GM19463 (cell line): Measurements from ENCODE around the gene OCA2.

Source experiments
- ATAC-seq: cut with Tn5 transposase; IDR thresholded peaks from one replicate; pipeline ENCODE4 v1.9.1; 2021; ENCODE audit warnings: mild to moderate bottlenecking, moderate library complexity; ENCODE audit not compliant: unreplicated experiment

The OCA2 gene

GRCh38 chr15:27885201-27885600 is 213.9 kb downstream of the OCA2 start:
- ATAC-seq, result no peak

GRCh38 chr15:27884726-27885125 is 214.4 kb downstream of the OCA2 start:
- ATAC-seq, result no peak

DNA sequence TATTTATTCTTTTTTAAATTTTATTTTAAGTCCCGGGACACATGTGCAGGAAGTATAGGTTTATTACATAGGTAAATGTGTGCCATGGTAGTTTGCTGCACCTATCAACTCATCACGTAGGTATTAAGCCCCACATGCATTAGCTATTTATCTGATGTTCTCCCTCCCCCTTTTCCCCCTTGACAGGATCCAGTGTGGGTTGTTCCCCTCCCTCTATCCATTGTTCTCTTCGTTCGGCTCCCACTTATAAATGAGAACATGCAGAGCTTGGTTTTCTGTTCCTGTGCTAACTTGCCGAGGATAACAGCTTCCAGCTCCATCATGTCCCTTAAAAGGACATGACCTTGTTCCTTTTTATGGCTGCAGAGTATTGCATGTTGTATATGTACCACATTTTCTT is 220.3 kb downstream of the OCA2 start:
- no peak for ATAC-seq

DNA sequence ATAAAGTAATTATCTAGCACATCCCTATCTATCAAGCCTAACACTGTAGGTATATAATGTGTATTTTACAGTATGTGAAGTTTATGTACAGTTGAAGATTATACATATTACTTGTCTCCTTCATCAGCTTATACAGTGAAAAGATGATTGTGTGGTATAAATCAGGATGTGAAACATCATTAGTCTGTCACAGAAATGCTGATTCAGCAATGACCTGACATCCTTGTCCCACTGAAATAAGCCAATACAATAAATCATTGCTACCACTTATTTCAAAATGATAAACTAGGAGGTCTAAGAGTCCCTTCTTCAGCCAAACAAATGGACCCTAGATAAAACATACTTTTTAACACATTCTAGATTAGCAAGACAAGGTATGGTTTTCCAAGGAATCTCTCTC is 225.3 kb downstream of the OCA2 start:
- no peak for ATAC-seq

DNA sequence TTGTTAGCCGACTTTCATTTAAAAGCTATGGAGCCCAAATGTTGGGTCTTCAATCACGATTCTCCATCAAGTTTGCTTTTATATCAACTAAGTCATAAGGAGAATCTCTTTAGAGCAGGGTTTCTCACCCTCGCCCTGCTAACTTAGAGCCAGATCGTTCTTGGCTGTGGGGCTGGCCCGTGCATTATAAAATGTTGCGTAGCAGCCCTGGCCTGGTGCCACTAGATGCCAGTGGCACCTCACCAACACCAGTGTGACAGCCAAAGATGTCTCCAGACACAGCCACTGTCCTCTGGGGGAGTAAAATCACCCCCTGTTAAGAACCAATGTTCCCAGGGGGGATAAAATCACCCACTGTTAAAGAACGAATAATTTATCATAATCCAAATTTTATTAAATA is 226.1 kb downstream of the OCA2 start:
- no peak for ATAC-seq

- no peak for ATAC-seq
Observed at GRCh38 chr15:27872355-27872754, 226.8 kb downstream of the OCA2 start.

DNA sequence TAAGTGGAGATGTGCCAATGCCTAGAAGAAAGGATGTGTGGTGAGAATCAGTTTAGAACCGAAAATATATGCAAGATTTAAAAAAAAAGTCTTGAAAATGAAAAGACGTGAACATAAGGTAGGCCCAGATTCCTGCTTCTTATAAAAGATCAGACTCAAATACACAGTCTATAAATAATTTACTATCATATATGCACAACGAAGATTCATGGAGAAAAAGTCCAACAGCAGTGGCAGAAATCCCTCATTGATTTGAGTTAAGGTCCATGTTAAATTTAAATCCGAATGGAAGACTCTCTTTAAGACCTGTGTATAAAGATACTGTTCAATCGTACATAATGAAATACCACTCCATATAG is 227.2 kb downstream of the OCA2 start:
- ATAC-seq, result no peak

GRCh38 chr15:27871078-27871901 is 227.8 kb downstream of the OCA2 start:
- no peak for ATAC-seq

DNA sequence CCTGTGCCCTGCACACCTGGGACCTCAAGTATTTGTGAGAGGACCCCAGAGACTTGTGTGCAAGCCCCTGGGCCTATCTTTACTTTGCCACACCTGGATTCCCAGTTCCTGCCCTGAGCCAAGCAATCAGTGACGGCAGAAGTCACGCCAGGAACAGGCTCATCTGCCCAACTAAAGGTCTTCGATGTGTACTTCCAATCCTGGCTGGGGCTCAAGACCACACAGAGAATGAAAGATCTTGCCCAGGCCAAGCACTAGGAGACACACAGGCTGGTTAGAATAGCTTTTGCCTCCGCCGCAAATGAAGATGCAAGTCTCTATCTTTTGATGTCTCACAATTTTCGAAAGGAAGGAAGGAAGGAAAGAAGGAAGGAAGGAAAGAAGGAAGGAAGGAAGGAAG is 228.8 kb downstream of the OCA2 start:
- no peak for ATAC-seq

- no peak for ATAC-seq
Observed at GRCh38 chr15:27869697-27870281, 229.3 kb downstream of the OCA2 start.

- no peak for ATAC-seq
Observed at GRCh38 chr15:27868828-27869404, 230.2 kb downstream of the OCA2 start.

DNA sequence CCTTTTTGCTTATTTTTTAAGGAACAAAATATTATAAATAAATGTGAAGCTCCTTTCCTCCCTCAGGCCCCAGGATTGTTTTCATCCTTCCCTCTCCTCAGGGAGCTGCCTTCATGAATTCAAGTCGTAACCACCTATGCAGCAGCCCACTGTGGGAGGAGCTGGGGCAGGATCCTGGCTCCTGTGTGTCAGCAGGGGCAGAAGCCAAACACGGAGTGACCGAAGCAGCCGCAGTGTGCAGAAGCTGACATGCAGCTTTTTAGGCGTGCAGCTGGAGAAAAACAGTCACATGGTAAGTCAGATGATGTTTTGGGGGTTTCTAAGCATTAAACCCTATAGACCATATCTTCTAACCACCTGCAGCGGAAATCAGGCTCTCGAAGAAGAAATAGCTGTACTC is 231.3 kb downstream of the OCA2 start:
- no peak for ATAC-seq

GRCh38 chr15:27866505-27867165 is 232.5 kb downstream of the OCA2 start:
- no peak for ATAC-seq

- no peak for ATAC-seq
Observed at GRCh38 chr15:27865926-27866325, 233.2 kb downstream of the OCA2 start.

DNA sequence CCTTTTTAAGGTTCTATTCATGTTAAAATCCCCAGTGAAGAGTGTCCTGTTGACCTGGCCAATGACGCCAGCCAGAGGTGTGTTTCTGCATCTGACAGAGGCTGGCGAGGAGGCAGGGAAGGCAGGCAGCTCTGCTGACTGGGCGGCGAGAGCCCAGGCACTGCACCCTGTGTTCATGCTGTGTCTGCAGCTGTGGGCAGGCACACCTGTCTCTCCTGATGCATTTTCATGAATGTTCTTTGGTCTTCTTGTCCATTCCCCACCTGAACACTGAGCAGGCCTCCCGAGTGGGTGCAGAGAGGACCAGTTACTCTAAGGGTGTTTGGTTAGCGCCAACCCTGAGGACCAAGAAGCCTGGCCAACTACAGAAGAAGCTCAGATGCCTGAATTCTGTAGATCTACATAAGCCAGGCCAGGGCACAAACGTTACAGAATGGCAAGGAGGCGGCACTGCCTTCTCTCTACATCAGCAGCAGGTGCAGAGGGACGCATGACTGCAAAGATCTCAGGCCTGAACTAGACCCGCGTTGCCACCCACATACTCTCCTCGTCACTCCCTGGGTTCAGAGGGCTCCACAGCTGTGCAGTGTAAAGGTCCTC is 233.7 kb downstream of the OCA2 start:
- no peak for ATAC-seq

DNA sequence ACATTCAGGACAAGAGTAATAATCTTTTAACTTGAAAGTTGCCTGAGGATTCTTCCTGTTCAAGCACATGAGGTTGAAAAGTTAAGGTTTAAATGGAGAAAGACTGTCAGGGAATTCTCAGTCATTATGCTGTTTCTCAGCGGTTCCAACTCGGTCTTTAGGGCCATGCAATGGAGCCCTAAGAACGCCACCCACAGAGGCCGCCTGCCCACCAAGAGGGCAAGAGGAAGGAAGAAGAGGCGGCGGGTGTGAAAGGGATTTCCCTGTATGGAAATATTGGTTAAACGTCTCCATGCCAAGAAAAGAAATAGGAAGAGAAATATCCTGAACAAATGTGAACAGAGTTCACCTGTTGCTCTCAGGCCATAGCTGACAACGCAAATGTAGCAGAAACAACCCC is 234.4 kb downstream of the OCA2 start:
- no peak for ATAC-seq

DNA sequence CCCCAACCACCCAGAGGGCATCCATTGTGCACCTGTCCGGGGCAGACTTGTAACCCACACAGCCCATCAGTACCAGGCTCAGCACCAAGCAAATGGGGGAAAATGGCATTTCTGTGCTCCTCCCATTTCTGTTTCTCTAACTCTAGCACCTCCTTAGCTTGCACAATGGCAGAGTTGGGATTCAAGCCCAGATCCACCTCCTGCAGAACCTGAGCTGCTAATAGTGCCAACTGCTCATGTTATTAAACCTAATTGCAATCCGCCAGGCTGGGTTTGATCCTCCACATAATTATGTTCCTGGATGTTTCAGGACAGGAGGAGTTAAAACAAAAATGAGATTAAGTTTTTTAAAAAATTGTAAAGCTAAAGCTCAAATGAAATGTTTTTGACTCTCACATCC is 235.0 kb downstream of the OCA2 start:
- ATAC-seq, result no peak

DNA sequence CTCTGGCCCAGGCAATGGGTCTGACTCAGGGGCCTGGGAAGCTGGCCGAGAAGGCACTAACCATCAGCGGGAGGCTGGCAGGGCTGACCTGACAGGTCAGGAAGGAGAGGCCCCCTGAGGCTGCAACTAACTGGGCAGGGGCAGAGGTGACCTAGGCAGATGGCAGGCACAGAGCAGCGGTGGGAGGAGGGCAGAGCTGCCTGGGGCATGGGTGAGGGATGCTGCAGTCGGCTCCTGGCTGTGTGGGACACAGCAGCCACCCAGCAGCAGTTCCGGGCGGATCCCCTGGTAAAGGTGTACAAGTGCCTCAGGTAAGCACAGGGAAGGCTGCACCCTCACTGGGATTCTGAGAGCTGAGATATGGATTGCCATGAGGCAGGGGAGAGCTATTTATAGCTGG is 236.1 kb downstream of the OCA2 start:
- no peak for ATAC-seq

DNA sequence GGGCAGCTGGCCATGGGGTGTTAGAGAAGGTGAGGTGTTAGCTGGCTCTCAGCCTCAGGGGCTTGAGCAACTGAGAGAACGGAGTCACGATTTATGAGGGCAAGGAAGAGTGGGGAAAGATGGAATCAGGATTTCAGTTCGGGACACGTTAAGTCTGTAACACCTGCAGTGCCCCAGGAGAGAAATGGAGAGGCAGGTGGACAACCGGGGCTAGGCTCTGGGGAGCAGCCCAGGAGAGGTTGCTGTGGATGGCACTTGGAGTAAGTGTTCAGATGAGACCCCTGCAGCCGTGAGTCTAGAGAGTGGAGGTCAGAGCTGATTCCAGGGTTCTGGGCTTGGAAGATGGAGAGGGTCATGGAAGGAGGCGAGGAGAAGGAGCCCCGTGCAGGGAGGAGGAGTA is 237.9 kb downstream of the OCA2 start:
- ATAC-seq, result no peak

DNA sequence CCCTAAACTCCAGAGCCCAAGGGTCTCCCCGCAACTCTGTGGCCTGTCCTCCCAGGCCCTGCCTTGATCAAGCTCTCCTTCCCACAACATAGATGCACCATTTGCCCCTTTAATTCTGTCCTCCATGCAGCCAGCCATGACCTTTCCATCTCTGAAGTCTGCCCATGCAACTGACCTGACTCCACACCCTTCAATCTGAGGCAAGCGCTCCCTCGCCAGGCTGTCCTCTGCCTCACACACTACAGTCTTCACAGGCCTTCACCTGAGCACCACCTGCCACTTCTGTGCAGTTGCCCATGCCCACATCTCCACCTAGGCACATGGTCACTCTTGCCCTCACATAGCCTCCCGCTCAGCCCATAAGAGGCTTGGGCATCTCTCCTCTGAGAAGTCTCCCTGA is 244.0 kb downstream of the OCA2 start:
- ATAC-seq, result no peak

GRCh38 chr15:27854601-27855000 is 244.5 kb downstream of the OCA2 start:
- ATAC-seq, result no peak
